Transverse colon (tissue), 4 donors: Measurements from ENCODE around the gene RFPL3. TPM values are rescaled to one million over a fixed set of nuclear protein-coding genes. Genes with fewer than 3 reads are reported as not detected.

Experiments
- DNase-seq: peaks from one replicate; pipeline ENCODE4 v3.0.0-alpha.2; 2019
- H3K27ac ChIP-seq, 4 donors: fragments of 200-600 bp; sonication (generic); 2 replicates each; pipeline ENCODE4 v1.5.1; 2016 to 2018; ENCODE audit warnings: inconsistent platforms in 4 of 4
- H3K27me3 ChIP-seq: fragments of 200-600 bp; sonication (generic); 2 replicates; pipeline ENCODE4 v1.5.1; 2017; ENCODE audit warnings: inconsistent platforms
- H3K36me3 ChIP-seq, 4 donors: fragments of 200-600 bp; sonication (generic); 2 replicates each; pipeline ENCODE4 v1.5.1; 2017 to 2019; ENCODE audit warnings: inconsistent platforms in 4 of 4
- H3K4me1 ChIP-seq, 4 donors: fragments of 200-600 bp; sonication (generic); 2 replicates each; pipeline ENCODE4 v1.5.1; 2017 to 2020; ENCODE audit warnings: inconsistent platforms in 4 of 4
- H3K4me3 ChIP-seq, 4 donors: fragments of 200-600 bp; sonication (generic); 1 replicate in 1 of 4; 2 replicates in 3 of 4; pipeline versions ENCODE4 v1.5.1 to v1.6.1; 2017 to 2019; ENCODE audit warnings: inconsistent platforms in 4 of 4
- H3K9me3 ChIP-seq, 2 donors: fragments of 200-600 bp; sonication (generic); 2 replicates each; pipeline ENCODE4 v1.5.1; 2017 to 2019; ENCODE audit warnings: inconsistent platforms in 2 of 2
- CTCF ChIP-seq, 5 experiments: fragments of 200-600 bp in 3 of 5; fragments of 450-650 bp in 2 of 5; sonication (generic) in 3 of 5; IDR thresholded peaks; 1 replicate in 2 of 5; 2 replicates in 3 of 5; pipeline ENCODE4 v1.5.1; 2016 to 2017; ENCODE audit warnings: antibody characterized with exemption in 5 of 5, inconsistent platforms in 3 of 5, mild to moderate bottlenecking in 2 of 5, moderate library complexity in 1 of 5
- EP300 ChIP-seq: sonication (generic); formaldehyde crosslinking; IDR thresholded peaks from one replicate; pipeline ENCODE4 v1.6.1; 2017; ENCODE audit warnings: antibody characterized with exemption, low read depth
- POLR2A ChIP-seq: fragments of 450-650 bp; IDR thresholded peaks from one replicate; pipeline ENCODE4 v1.6.1; 2016; ENCODE audit warnings: antibody characterized with exemption, mild to moderate bottlenecking, moderate library complexity
- POLR2AphosphoS5 ChIP-seq, 3 donors: sonication (generic); formaldehyde crosslinking; IDR thresholded peaks; one replicate each; pipeline ENCODE4 v1.6.1; 2016; ENCODE audit warnings: antibody characterized with exemption in 3 of 3
- whole genome bisulfite sequencing, 2 donors: methylation state at CpG; one replicate each; pipeline ENCODE4 v1.1.5; 2018; ENCODE audit warnings: low coverage in 1 of 2; 5-methylcytosine and 5-hydroxymethylcytosine counted together
- in situ Hi-C, 4 donors: fragments of 200-750 bp; cut with MboI; loops; one replicate each; pipeline versions ENCODE4 v1.15.0 to v1.15.1; 2017; ENCODE audit warnings: low sequenced_read_pairs in 3 of 4, low pct_ligation_motif_present in 1 of 4, low pct_unique_long_range_greater_than_20kb in 1 of 4
- intact Hi-C: fragments of 100-400 bp; cut with DNase I; formaldehyde crosslinking; loops from one replicate; pipeline ENCODE4 v1.15.1; 2023; ENCODE audit warnings: low total_unique reads
- total RNA-seq, 4 donors: library from RNA; depleted of rRNA; stranded (reverse); fragments of >200 nt; gene quantifications; one replicate each; pipeline ENCODE4 v1.1.0, GENCODE V29; 2016

RFPL3 gene
- total RNA-seq, 4 donors from 2014 or later = not detected

DNA sequence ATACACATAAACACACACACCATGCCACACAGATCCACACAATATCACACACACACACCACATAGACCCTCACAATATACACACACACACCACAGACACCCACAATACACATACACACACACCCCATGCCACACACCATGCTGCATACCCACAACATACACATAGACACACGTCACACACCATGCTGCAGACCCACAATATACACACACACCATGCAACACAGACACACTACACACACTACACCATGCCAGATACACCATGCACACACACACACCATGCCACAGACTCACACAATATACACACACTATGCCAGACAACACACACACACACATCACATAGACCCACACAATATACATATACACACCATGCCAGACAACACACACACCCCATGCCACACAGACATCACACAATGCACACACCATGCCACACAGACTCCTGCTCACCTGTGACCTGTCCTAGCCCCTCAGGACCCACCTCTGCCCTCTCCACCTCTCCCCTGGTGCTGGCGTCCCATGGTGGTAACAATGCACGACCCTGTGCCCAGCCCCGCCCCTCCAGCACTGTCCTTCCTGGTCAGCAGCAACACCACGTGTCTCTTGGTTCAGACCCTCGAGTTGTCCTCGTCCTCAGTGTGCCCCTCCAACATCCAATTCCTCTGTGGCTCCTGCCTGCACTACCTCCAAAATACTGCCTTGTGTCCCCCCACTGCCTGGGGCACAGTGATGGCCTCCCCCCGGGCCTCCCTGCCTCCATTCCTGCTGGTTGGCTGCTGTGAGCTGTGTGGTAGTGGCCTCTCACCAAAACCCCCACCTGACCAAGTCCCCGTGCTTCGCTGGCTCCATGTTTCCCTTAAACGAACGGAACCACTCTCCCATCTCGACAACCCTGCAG is 23.7 kb upstream of the RFPL3 start:
- intact Hi-C loops = no loop called here
- Histone ChIP-seq H3K27me3 (no peaks in the 10 kb centered on the region), H3K4me1 (no peaks in the 10 kb centered on the region), H3K4me3 (no peak overlapping the region), H3K27ac (no peak overlapping the region), H3K9me3 (no peaks in the 10 kb centered on the region), H3K36me3 (no peaks in the 10 kb centered on the region)
- TF ChIP-seq POLR2A (no peak), EP300 (no peak), POLR2AphosphoS5 (IDR thresholded peaks at IDR 0.05) (no peak), CTCF (IDR thresholded peaks at IDR 0.05) (no peak)
- WGBS, 2 donors = 74 to 86% methylated on average over 1 to 13 of the region's 13 CpGs
- DNase-seq = no peak
- in situ Hi-C loops = no loop called here

GRCh38 chr22:32334660-32335365 is 22.9 kb upstream of the RFPL3 start:
- Histone ChIP-seq H3K4me1 (no peaks in the 10 kb centered on the region), H3K4me3 (no peak overlapping the region), H3K27me3 (no peaks in the 10 kb centered on the region), H3K36me3 (no peaks in the 10 kb centered on the region), H3K27ac (no peak overlapping the region), H3K9me3 (no peaks in the 10 kb centered on the region)
- intact Hi-C loops (no loop called here), in situ Hi-C loops (no loop called here)
- WGBS, 2 donors = 79% methylated on average over 5 to 17 of the region's 17 CpGs
- TF ChIP-seq POLR2A = no peak
- TF ChIP-seq CTCF (IDR thresholded peaks at IDR 0.05) = no peak
- TF ChIP-seq POLR2AphosphoS5 (IDR thresholded peaks at IDR 0.05) = no peak
- TF ChIP-seq EP300 = no peak
- no peak for DNase-seq

DNA sequence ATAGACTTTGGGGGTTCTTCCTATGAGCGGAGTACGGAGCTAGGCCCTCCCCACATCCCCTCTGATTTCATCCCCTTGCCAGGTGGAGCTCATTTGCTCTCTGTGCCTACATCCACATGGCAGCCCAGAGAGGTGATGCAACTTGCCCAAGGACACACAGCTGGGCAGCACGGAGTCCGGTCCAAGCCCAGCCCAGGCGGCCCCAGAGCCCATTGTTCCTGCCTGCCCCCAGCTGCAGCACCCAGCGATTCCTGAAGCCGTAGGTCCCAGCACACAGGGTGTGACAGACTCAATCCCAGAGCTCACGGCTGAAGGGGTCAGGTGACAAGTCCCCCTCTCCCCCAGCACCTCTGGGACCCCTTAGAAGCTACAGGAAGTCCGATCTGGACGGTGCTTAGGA is 22.2 kb upstream of the RFPL3 start:
- Histone ChIP-seq H3K4me3 (no peak overlapping the region), H3K4me1 (no peaks in the 10 kb centered on the region), H3K9me3 (no peaks in the 10 kb centered on the region), H3K27me3 (peaks cover 2% of the 10 kb centered on the region), H3K27ac (no peak overlapping the region), H3K36me3 (no peaks in the 10 kb centered on the region)
- WGBS, 2 donors = 80% methylated on average over 9 of the region's 10 CpGs; no CpG with 5 or more reads in 1 of the 2 donors
- TF ChIP-seq POLR2A (no peak), CTCF (IDR thresholded peaks at IDR 0.05) (no peak), POLR2AphosphoS5 (IDR thresholded peaks at IDR 0.05) (no peak)
- intact Hi-C loops (no loop called here), in situ Hi-C loops (no loop called here)
- no peak for DNase-seq

- Histone ChIP-seq H3K4me1 (no peaks in the 10 kb centered on the region), H3K36me3 (no peaks in the 10 kb centered on the region), H3K27me3 (peaks cover 7% of the 10 kb centered on the region), H3K27ac (no peak overlapping the region), H3K4me3 (no peak overlapping the region), H3K9me3 (no peaks in the 10 kb centered on the region)
- intact Hi-C loops = no loop called here
- in situ Hi-C loops = no loop called here
- DNase-seq = no peak
- no peak for TF ChIP-seq POLR2A
- no peak for TF ChIP-seq EP300
- TF ChIP-seq POLR2AphosphoS5 (IDR thresholded peaks at IDR 0.05) = no peak
- no peak for TF ChIP-seq CTCF (IDR thresholded peaks at IDR 0.05)
- WGBS, 2 donors = 65 to 80% methylated on average over 2 to 13 of the region's 13 CpGs
Measured at GRCh38 chr22:32336121-32336603, 21.5 kb upstream of the RFPL3 start.
